IMR-90 (cell line): ENCODE measurements around the gene LONRF3. TPM values are rescaled to one million over a fixed set of nuclear protein-coding genes. Genes with fewer than 3 reads are reported as not detected.
A peak's percentile ranks its signal among the peaks of the same experiment; 100 is the strongest.

ENCODE experiments used
- ATAC-seq: fragments of 200-7000 bp; cut with Tn5 transposase; 2 replicates; pipeline ENCODE4 v1.9.1; 2020; ENCODE audit warnings: low read depth, mild to moderate bottlenecking, moderate library complexity
- BruUV-seq: library from RNA; stranded (reverse); fragments of 400-500 nt; replicated peaks from 2 replicates; lab custom pipeline; 2021; lab: Mats Ljungman, UMichigan
- CTCF ChIA-PET: fragments of 300-600 bp; formaldehyde crosslinking; extraction: SDS; loops from one replicate; lab custom pipeline; 2021; ENCODE audit warnings: antibody characterized with exemption; lab: Yijun Ruan, JAX
- POLR2A ChIA-PET: fragments of 300-600 bp; sonication (Branson Sonifier 250); formaldehyde crosslinking; loops from one replicate; lab custom pipeline; 2022; ENCODE audit warnings: antibody characterized with exemption; ENCODE audit not compliant: unreplicated experiment; lab: Charles Lee
- DNase-seq: peaks from one replicate; pipeline ENCODE4 v3.0.0; 2013
- H2AFZ ChIP-seq: replicated peaks from 2 replicates; pipeline ENCODE3; 2013; ENCODE audit warnings: low read length, mild to moderate bottlenecking; ENCODE audit not compliant: poor library complexity
- H2AK5ac ChIP-seq: 2 replicates; pipeline ENCODE4 v1.6.1; 2013; ENCODE audit warnings: low read depth, low read length, inconsistent platforms
- H2AK9ac ChIP-seq: replicated peaks from 2 replicates; pipeline ENCODE3; 2013; ENCODE audit warnings: mild to moderate bottlenecking, low read depth, low read length, moderate library complexity; ENCODE audit not compliant: poor library complexity
- H2BK120ac ChIP-seq: 2 replicates; pipeline ENCODE4 v1.6.1; 2013; ENCODE audit warnings: low read depth, low read length, inconsistent platforms
- H2BK15ac ChIP-seq: 3 replicates; pipeline ENCODE4 v1.6.1; 2013; ENCODE audit warnings: low read depth, low read length, inconsistent platforms
- H2BK20ac ChIP-seq: 2 replicates; pipeline ENCODE4 v1.6.1; 2013; ENCODE audit warnings: low read depth, mild to moderate bottlenecking, inconsistent platforms, low read length, moderate library complexity
- H2BK5ac ChIP-seq: 2 replicates; pipeline ENCODE4 v1.6.1; 2013; ENCODE audit warnings: mild to moderate bottlenecking, low read depth, low read length, inconsistent platforms; ENCODE audit not compliant: poor library complexity, severe bottlenecking
- H3K14ac ChIP-seq: replicated peaks from 2 replicates; pipeline ENCODE4 v1.6.1; 2013; ENCODE audit warnings: low read depth, low read length, inconsistent platforms
- H3K18ac ChIP-seq: 2 replicates; pipeline ENCODE4 v1.6.1; 2013; ENCODE audit warnings: low read depth, low read length, control low read depth
- H3K23ac ChIP-seq: 2 replicates; pipeline ENCODE4 v1.6.1; 2013; ENCODE audit warnings: low read depth, low read length, inconsistent platforms
- H3K27ac ChIP-seq: 2 replicates; pipeline ENCODE4 v1.5.1; 2013; ENCODE audit warnings: mild to moderate bottlenecking, control low read depth, low read length; ENCODE audit not compliant: insufficient read depth
- H3K27me3 ChIP-seq: 2 replicates; pipeline ENCODE4 v1.6.1; 2013; ENCODE audit warnings: low read length; ENCODE audit not compliant: control insufficient read depth, insufficient read depth
- H3K36me3 ChIP-seq: 2 replicates; pipeline ENCODE4 v1.6.1; 2013; ENCODE audit warnings: low read length, mixed read lengths; ENCODE audit not compliant: control insufficient read depth, insufficient read depth
- H3K4ac ChIP-seq: 2 replicates; pipeline ENCODE4 v1.6.1; 2013; ENCODE audit warnings: low read depth, low read length, inconsistent platforms
- H3K4me1 ChIP-seq: 2 replicates; pipeline ENCODE4 v1.6.1; 2013; ENCODE audit warnings: low read length, mixed read lengths; ENCODE audit not compliant: control insufficient read depth, insufficient read depth
- H3K4me2 ChIP-seq: 2 replicates; pipeline ENCODE4 v1.6.1; 2013; ENCODE audit warnings: low read depth, mild to moderate bottlenecking, control low read depth, low read length, moderate library complexity
- H3K4me3 ChIP-seq: 2 replicates; pipeline ENCODE4 v1.5.1; 2013; ENCODE audit warnings: low read depth, mild to moderate bottlenecking, control low read depth, low read length, moderate library complexity; ENCODE audit not compliant: insufficient read depth
- H3K56ac ChIP-seq: 2 replicates; pipeline ENCODE4 v1.6.1; 2013; ENCODE audit warnings: low read length, inconsistent platforms; ENCODE audit not compliant: insufficient read depth; ENCODE audit errors: extremely low read depth
- H3K79me1 ChIP-seq, 2 experiments: 2 replicates each; pipeline ENCODE4 v1.6.1; 2013; ENCODE audit warnings: low read length in 2 of 2, inconsistent platforms in 1 of 2, low read depth in 1 of 2
- H3K9ac ChIP-seq: 2 replicates; pipeline ENCODE4 v1.6.1; 2013; ENCODE audit warnings: low read depth, low read length, control low read depth
- H3K9me1 ChIP-seq: 2 replicates; pipeline ENCODE4 v1.6.1; 2013; ENCODE audit warnings: low read length, inconsistent platforms; ENCODE audit not compliant: insufficient read depth
- H3K9me3 ChIP-seq: 2 replicates; pipeline ENCODE4 v1.6.1; 2013; ENCODE audit warnings: low read length; ENCODE audit not compliant: control insufficient read depth, insufficient read depth
- H4K20me1 ChIP-seq: 2 replicates; pipeline ENCODE4 v1.6.1; 2013; ENCODE audit warnings: low read length, inconsistent platforms; ENCODE audit not compliant: insufficient read depth
- H4K5ac ChIP-seq: 2 replicates; pipeline ENCODE4 v1.6.1; 2013; ENCODE audit warnings: mild to moderate bottlenecking, low read depth, low read length, control low read depth
- H4K8ac ChIP-seq, 2 experiments: 2 replicates each; pipeline ENCODE4 v1.6.1; 2013; ENCODE audit warnings: low read depth in 2 of 2, low read length in 2 of 2, control low read depth in 1 of 2, inconsistent platforms in 1 of 2
- H4K91ac ChIP-seq: 2 replicates; pipeline ENCODE4 v1.6.1; 2013; ENCODE audit warnings: low read depth, low read length, inconsistent platforms; ENCODE audit not compliant: insufficient read depth
- FOS ChIP-seq: fragments of 150-350 bp; IDR thresholded peaks from 2 replicates; pipeline ENCODE4 v1.6.1; 2016; ENCODE audit warnings: low read depth, low read length
- NFE2L2 ChIP-seq: fragments of 150-350 bp; IDR thresholded peaks from 2 replicates; pipeline ENCODE4 v1.6.1; 2016; ENCODE audit warnings: low read depth, mild to moderate bottlenecking, low read length
- RFX5 ChIP-seq: IDR thresholded peaks from 2 replicates; pipeline ENCODE4 v1.8.0; 2012; ENCODE audit warnings: low read depth, mild to moderate bottlenecking, low read length, moderate library complexity
- WGBS, 2 experiments: methylation state at CpG; one replicate each; pipeline versions ENCODE4 v1.1.5 to v1.1.7; 2013; ENCODE audit warnings: missing lambda C conversion rate in 2 of 2; ENCODE audit not compliant: insufficient read length in 1 of 2; ENCODE audit errors: extremely low coverage in 2 of 2; 5-methylcytosine and 5-hydroxymethylcytosine counted together
- dilution Hi-C: fragments of 300-500 bp; cut with HindIII; formaldehyde crosslinking; loops from one replicate; pipeline ENCODE4 v1.14.3; 2018; ENCODE audit warnings: low sequenced_read_pairs; ENCODE audit not compliant: unreplicated experiment
- in situ Hi-C: fragments of 300-500 bp; cut with MboI; formaldehyde crosslinking; loops from 3 replicates; pipeline ENCODE4 v1.14.3; 2019; ENCODE audit warnings: low sequenced_read_pairs, inconsistent platforms, mixed read lengths
- intact Hi-C: fragments of 100-400 bp; cut with micrococcal nuclease; formaldehyde crosslinking; loops from 2 replicates; pipeline ENCODE4 v1.10.0; 2022
- polyA plus RNA-seq, 3 experiments: library from polyadenylated mRNA; depleted of rRNA; stranded (reverse); fragments of >200 nt; gene quantifications; 2 replicates each; pipeline ENCODE4 v1.2.3, GENCODE V29; 2012; ENCODE audit warnings: low replicate concordance in 1 of 3
- total RNA-seq: library from RNA; depleted of rRNA; stranded (reverse); fragments of >200 nt; gene quantifications from 2 replicates; pipeline ENCODE4 v1.2.3, GENCODE V29; 2012

LONRF3 gene
- total and polyA plus RNA-seq, 2 of the 4 experiments (the other 2 are of a cell fraction): not detected

DNA sequence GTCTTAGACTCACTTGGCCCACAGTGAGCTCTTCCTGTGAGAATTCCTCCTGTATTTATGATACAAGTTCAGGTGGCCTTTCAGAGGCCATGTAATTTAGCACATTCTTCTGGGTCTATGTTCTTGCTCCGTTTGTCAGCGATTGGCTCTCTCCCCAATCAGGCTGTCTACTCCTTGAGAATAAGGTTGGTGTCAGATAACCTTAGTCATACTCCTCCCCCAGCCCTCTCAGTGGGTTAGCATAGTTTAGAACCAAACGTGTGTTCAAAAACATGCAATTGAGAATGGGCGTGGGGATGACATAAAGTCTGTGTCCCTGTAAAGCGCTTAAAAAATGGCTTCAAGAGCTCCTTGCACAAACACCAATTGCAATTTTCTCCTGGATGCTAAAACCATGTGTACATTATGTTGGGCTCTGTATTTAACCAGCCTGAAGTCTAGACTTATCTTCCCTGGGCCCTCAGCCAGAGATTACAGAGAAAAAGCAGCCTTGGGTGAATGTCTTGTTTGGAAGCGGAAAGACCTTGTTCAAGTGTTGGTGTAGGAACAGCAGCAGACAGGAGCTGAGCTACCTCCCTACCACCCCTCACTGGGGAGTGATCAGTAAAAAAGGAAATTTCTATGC lies 88.4 kb downstream of the LONRF3 start:
- no TSS peak for BruUV-seq
- Histone ChIP-seq H3K9ac (no peak overlapping the region), H3K27me3 (peaks cover 8% of the 10 kb centered on the region), H3K4me2 (no peak overlapping the region; the same call in 1 of the 2 replicates), H3K9me3 (no peaks in the 10 kb centered on the region), H2BK5ac (no peak overlapping the region), H3K23ac (no peak overlapping the region), H3K79me1 (no peaks in the 10 kb centered on the region), H3K18ac (no peak overlapping the region), H4K5ac (no peak overlapping the region), H2AK5ac (no peak overlapping the region), H3K27ac (no peak overlapping the region), H3K36me3 (no peaks in the 10 kb centered on the region), H4K20me1 (no peaks in the 10 kb centered on the region), H3K4ac (no peak overlapping the region), H2AK9ac (no peak overlapping the region), H4K8ac (no peak overlapping the region), H3K56ac (no peak overlapping the region), H3K4me1 (no peaks in the 10 kb centered on the region), H3K4me3 (no peak overlapping the region), H2BK15ac (no peak overlapping the region), H2BK120ac (no peak overlapping the region), H2AFZ (no peak overlapping the region), H4K91ac (no peak overlapping the region), H3K9me1 (no peaks in the 10 kb centered on the region), H3K14ac (no peak overlapping the region), H2BK20ac (no peak overlapping the region)
- in situ Hi-C loops: no loop called here
- dilution Hi-C loops: no loop called here
- ATAC-seq (no peak), DNase-seq (peak; percentile 19)
- intact Hi-C loops: no loop called here
- ChIA-PET POLR2A (no interaction called here), CTCF (no interaction called here)
- WGBS, 2 experiments: no CpG with 5 or more reads among the region's 6 CpGs
- TF ChIP-seq FOS: no peak
- TF ChIP-seq RFX5: no peak
- TF ChIP-seq NFE2L2: no peak
